Chondrocyte (in vitro differentiated cells): ENCODE measurements around the gene NXN. TPM values are rescaled to one million over a fixed set of nuclear protein-coding genes. Genes with fewer than 3 reads are reported as not detected.
A peak's percentile ranks its signal among the peaks of the same experiment; 100 is the strongest.

Experiments used
- DNase-seq: peaks from one replicate; pipeline ENCODE4 v3.0.0; 2021; ENCODE audit warnings: mixed read lengths, low spot score
- H3K27ac Mint-ChIP-seq: one replicate; pipeline ENCODE4 v1.8.0; 2021; ENCODE audit warnings: mild to moderate bottlenecking, moderate library complexity, mixed read lengths; ENCODE audit not compliant: unreplicated experiment
- H3K27me3 Mint-ChIP-seq: 2 replicates; pipeline ENCODE4 v1.8.0; 2021; ENCODE audit warnings: low read depth, mixed read lengths
- H3K36me3 Mint-ChIP-seq: 2 replicates; pipeline ENCODE4 v1.8.0; 2021; ENCODE audit warnings: low read depth, mixed read lengths
- H3K4me1 Mint-ChIP-seq: 2 replicates; pipeline ENCODE4 v1.8.0; 2021; ENCODE audit warnings: low read depth, mild to moderate bottlenecking, mixed read lengths
- H3K4me3 Mint-ChIP-seq: one replicate; pipeline ENCODE4 v1.8.0; 2021; ENCODE audit warnings: mild to moderate bottlenecking, moderate library complexity, mixed read lengths; ENCODE audit not compliant: unreplicated experiment
- H3K9me3 Mint-ChIP-seq: 2 replicates; pipeline ENCODE4 v1.8.0; 2021; ENCODE audit warnings: low read depth, mixed read lengths
- total RNA-seq: library from RNA; stranded (reverse); gene quantifications from 3 replicates; pipeline ENCODE4 v1.2.1, GENCODE V29; 2021
- TF ChIP-seq, protein P1 (sequence below): fragments of 200-600 bp; sonication (generic); IDR thresholded peaks from 2 replicates; pipeline ENCODE4 v1.5.0; 2021; ENCODE audit warnings: antibody characterized with exemption, mild to moderate bottlenecking, moderate library complexity

Gene NXN
- total RNA-seq, 1 donor from 2014 or later: 86.4 TPM

GRCh38 chr17:885971-886571 is 93.5 kb downstream of the NXN start:
- H3K9me3 Mint-ChIP-seq: peaks cover 4% of the 10 kb centered on the region
- DNase-seq: no peak
- TF ChIP-seq, protein P1, sequence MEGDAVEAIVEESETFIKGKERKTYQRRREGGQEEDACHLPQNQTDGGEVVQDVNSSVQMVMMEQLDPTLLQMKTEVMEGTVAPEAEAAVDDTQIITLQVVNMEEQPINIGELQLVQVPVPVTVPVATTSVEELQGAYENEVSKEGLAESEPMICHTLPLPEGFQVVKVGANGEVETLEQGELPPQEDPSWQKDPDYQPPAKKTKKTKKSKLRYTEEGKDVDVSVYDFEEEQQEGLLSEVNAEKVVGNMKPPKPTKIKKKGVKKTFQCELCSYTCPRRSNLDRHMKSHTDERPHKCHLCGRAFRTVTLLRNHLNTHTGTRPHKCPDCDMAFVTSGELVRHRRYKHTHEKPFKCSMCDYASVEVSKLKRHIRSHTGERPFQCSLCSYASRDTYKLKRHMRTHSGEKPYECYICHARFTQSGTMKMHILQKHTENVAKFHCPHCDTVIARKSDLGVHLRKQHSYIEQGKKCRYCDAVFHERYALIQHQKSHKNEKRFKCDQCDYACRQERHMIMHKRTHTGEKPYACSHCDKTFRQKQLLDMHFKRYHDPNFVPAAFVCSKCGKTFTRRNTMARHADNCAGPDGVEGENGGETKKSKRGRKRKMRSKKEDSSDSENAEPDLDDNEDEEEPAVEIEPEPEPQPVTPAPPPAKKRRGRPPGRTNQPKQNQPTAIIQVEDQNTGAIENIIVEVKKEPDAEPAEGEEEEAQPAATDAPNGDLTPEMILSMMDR: no peak

GRCh38 chr17:883586-883962 is 96.0 kb downstream of the NXN start:
- Mint-ChIP-seq H3K36me3 (no peaks in the 10 kb centered on the region), H3K27me3 (no peaks in the 10 kb centered on the region), H3K4me1 (peaks cover 80% of the 10 kb centered on the region), H3K4me3 (no peak overlapping the region), H3K27ac (peak overlapping the region; percentile 89), H3K9me3 (peaks cover 4% of the 10 kb centered on the region)
- TF ChIP-seq, protein P1: no peak
- no peak for DNase-seq

More at GRCh38 chr17:885971-886571, 93.5 kb downstream of the NXN start:
- H3K4me1 Mint-ChIP-seq: peaks cover 70% of the 10 kb centered on the region
- H3K4me3 Mint-ChIP-seq: no peak overlapping the region
- no peak overlapping the region for H3K27ac Mint-ChIP-seq
- H3K27me3 Mint-ChIP-seq: no peaks in the 10 kb centered on the region
- H3K36me3 Mint-ChIP-seq: no peaks in the 10 kb centered on the region

- TF ChIP-seq, protein P1: no peak
- H3K4me1 Mint-ChIP-seq: peaks cover 83% of the 10 kb centered on the region
- no peak for DNase-seq
- H3K4me3 Mint-ChIP-seq: peak overlapping the region; percentile 49
- H3K27me3 Mint-ChIP-seq: no peaks in the 10 kb centered on the region
- no peaks in the 10 kb centered on the region for H3K36me3 Mint-ChIP-seq
- peak overlapping the region; percentile 89 for H3K27ac Mint-ChIP-seq
- H3K9me3 Mint-ChIP-seq: peaks cover 4% of the 10 kb centered on the region
Measured at GRCh38 chr17:882827-883585, 96.6 kb downstream of the NXN start.

DNA sequence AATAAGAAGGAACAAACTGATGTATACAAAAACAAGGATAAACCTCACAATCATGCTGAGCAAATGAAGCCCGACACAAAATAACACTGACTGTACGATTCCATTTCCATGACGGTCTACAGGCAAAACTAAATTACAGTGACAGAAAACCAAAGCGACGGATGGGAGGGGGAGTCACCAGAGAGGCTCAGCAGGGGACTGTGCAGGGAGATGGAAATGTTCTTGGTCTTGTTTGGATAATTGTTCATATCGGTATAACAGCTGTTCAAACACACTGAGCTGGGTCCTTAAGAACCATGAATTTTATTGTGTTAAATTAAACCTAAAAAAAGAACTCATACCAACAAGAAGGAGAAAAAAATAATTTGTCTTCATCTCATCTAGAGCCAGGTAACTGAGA is 97.8 kb downstream of the NXN start:
- H3K27ac Mint-ChIP-seq: peak overlapping the region; percentile 89
- H3K36me3 Mint-ChIP-seq: no peaks in the 10 kb centered on the region
- peak overlapping the region; percentile 23 for H3K4me3 Mint-ChIP-seq
- H3K27me3 Mint-ChIP-seq: no peaks in the 10 kb centered on the region
- peaks cover 79% of the 10 kb centered on the region for H3K4me1 Mint-ChIP-seq
- TF ChIP-seq, protein P1: no peak
- peaks cover 4% of the 10 kb centered on the region for H3K9me3 Mint-ChIP-seq
- no peak for DNase-seq

- Mint-ChIP-seq H3K27me3 (no peaks in the 10 kb centered on the region), H3K9me3 (peaks cover 4% of the 10 kb centered on the region), H3K27ac (peak overlapping the region; percentile 89), H3K4me3 (no peak overlapping the region), H3K4me1 (peaks cover 76% of the 10 kb centered on the region), H3K36me3 (no peaks in the 10 kb centered on the region)
- TF ChIP-seq, protein P1: no peak
- no peak for DNase-seq
Measured at GRCh38 chr17:880443-881269, 98.9 kb downstream of the NXN start.
